ENCODE results near the gene PRMT3.

GRCh38 chr11:20351136-20351535, 36.4 kb upstream of the PRMT3 start:
- TF ChIP-seq, protein P1, sequence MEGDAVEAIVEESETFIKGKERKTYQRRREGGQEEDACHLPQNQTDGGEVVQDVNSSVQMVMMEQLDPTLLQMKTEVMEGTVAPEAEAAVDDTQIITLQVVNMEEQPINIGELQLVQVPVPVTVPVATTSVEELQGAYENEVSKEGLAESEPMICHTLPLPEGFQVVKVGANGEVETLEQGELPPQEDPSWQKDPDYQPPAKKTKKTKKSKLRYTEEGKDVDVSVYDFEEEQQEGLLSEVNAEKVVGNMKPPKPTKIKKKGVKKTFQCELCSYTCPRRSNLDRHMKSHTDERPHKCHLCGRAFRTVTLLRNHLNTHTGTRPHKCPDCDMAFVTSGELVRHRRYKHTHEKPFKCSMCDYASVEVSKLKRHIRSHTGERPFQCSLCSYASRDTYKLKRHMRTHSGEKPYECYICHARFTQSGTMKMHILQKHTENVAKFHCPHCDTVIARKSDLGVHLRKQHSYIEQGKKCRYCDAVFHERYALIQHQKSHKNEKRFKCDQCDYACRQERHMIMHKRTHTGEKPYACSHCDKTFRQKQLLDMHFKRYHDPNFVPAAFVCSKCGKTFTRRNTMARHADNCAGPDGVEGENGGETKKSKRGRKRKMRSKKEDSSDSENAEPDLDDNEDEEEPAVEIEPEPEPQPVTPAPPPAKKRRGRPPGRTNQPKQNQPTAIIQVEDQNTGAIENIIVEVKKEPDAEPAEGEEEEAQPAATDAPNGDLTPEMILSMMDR (IDR thresholded peaks at IDR 0.05): no peak
- no peak for TF ChIP-seq POLR2A (IDR thresholded peaks at IDR 0.05)

Data from esophagus squamous epithelium (tissue), 4 donors.